Heart right ventricle (tissue), 16 donors: ENCODE data around the gene SLIT3. TPM values are rescaled to one million over a fixed set of nuclear protein-coding genes. Genes with fewer than 3 reads are reported as not detected.

Experiments used
- ATAC-seq, 8 donors: fragments of 200-7000 bp; cut with Tn5 transposase; one replicate each; pipeline ENCODE4 v1.9.1; 2020; ENCODE audit warnings: mild to moderate bottlenecking in 8 of 8, moderate library complexity in 8 of 8, moderate number of reproducible peaks in 1 of 8
- DNase-seq, 2 donors: peaks; one replicate each; pipeline ENCODE4 v3.0.0-alpha.2; 2020
- H3K27ac ChIP-seq, 10 donors: fragments of 200-600 bp; sonication (generic) in 2 of 10; one replicate each; pipeline versions ENCODE4 v1.5.0 to v1.8.0; 2020 to 2022; ENCODE audit warnings: mild to moderate bottlenecking in 3 of 10
- H3K27me3 ChIP-seq, 7 donors: fragments of 200-600 bp; one replicate each; pipeline ENCODE4 v1.8.0; 2021 to 2022; ENCODE audit warnings: mild to moderate bottlenecking in 2 of 7
- H3K36me3 ChIP-seq, 9 donors: fragments of 200-600 bp; sonication (generic) in 1 of 9; one replicate each; pipeline versions ENCODE4 v1.5.0 to v1.8.0; 2020 to 2022; ENCODE audit warnings: mild to moderate bottlenecking in 2 of 9
- H3K4me1 ChIP-seq, 9 donors: fragments of 200-600 bp; sonication (generic) in 1 of 9; one replicate each; pipeline versions ENCODE4 v1.5.0 to v1.8.0; 2020 to 2022; ENCODE audit warnings: mild to moderate bottlenecking in 4 of 9
- H3K4me3 ChIP-seq, 10 donors: fragments of 200-600 bp; sonication (generic) in 2 of 10; one replicate each; pipeline versions ENCODE4 v1.5.0 to v1.8.0; 2020 to 2022; ENCODE audit warnings: mild to moderate bottlenecking in 7 of 10, moderate library complexity in 2 of 10
- H3K9me3 ChIP-seq, 11 donors: fragments of 200-600 bp in 10 of 11; sonication (generic) in 2 of 11; one replicate each; pipeline versions ENCODE4 v1.5.0 to v1.8.0; 2013 to 2022; ENCODE audit warnings: mild to moderate bottlenecking in 2 of 11, control low read depth in 1 of 11, moderate library complexity in 1 of 11
- WGBS, 2 donors: extraction: QIAGEN DNeasy Blood & Tissue Kit; methylation state at CpG; one replicate each; pipeline ENCODE4 v1.1.7; 2013; ENCODE audit warnings: inconsistent platforms in 1 of 2; 5-methylcytosine and 5-hydroxymethylcytosine counted together
- intact Hi-C, 10 donors: fragments of 100-400 bp; cut with DNase I; formaldehyde crosslinking; loops; one replicate each; pipeline versions ENCODE4 v1.11.1 to v1.14.2; 2022
- polyA plus RNA-seq, 2 donors: library from polyadenylated mRNA; stranded (reverse); fragments of 200-250 nt; gene quantifications; one replicate each; pipeline ENCODE4 v1.2.3, GENCODE V29; 2013
- total RNA-seq, 10 donors: library from RNA; stranded (reverse); fragmentation: NEBNext Ultra II Directional in 3 of 10; extraction: Animal tissue kit (Norgen Biotek cat#: 25700) in 3 of 10; gene quantifications; one replicate each; pipeline versions ENCODE4 v1.2.1 to v1.2.4, GENCODE V29; 2021 to 2023
- TF ChIP-seq, protein P1 (sequence below), 9 donors: fragments of 200-600 bp; sonication (generic) in 2 of 9; IDR thresholded peaks; one replicate each; pipeline versions ENCODE4 v1.5.0 to v1.8.0; 2021 to 2022; ENCODE audit warnings: antibody characterized with exemption in 9 of 9, mild to moderate bottlenecking in 5 of 9, moderate library complexity in 1 of 9
- donor health status: Arrhythmogenic right ventricular cardiomyopathy.
- donor health status: ischemic (EF 13 %, LVEDD 7.1; RV severe dilation, severe dysfunction).
- donor health status: healthy with polysubstance abuse.
- donor health status: DM: no; HTN: yes; CAD: no.
- donor health status: DM: no; HTN: no; CAD: no.
- donor health status: ischemic (EF 25% LVEDD 6.9; RV normal size, moderate dysfunction).
- donor health status: ischemic (EF 25% LVEDD 5.7; RV mildly dilated, moderate dysfunction).
- donor health status: healthy.
- donor health status: DM: yes; HTN: yes; CAD: no.
- donor health status: Ischemic cardiomyopathy.
- donor health status: ischemic (EF 35%, LVEDD 5.7; RV mildly dilated, moderate dysfunction).
- donor health status: nonischemic (EF 11% LVEDD 7.7; RV severe dilation, severe dysfunction).
- donor health status: DM: yes; HTN: yes; CAD: no.
- donor health status: PGD.
- donor health status: ischemic (EF 29% LVEDD 5.4; RV normal size, mild dysfunction).
- donor health status: nonischemic (EF 23%, LVEDD 6.1; RV moderate dilation, normal function).

Gene SLIT3
- total and polyA plus RNA-seq, 12 donors: 2.0 to 29.2 (median 12.1) TPM

GRCh38 chr5:169039592-169039991 lies 261.3 kb downstream of the SLIT3 start:
- no peak for ATAC-seq
- Histone ChIP-seq H3K9me3 (peaks cover 0 to 12% (median 0%) of the 10 kb centered on the region in 11 donors), H3K27me3 (no peaks in the 10 kb centered on the region), H3K4me3 (no peak overlapping the region), H3K36me3 (no peaks in the 10 kb centered on the region), H3K27ac (no peak overlapping the region), H3K4me1 (no peaks in the 10 kb centered on the region)
- WGBS, 2 donors: 71 to 76% methylated on average over 6 of the region's 6 CpGs
- intact Hi-C loops: no loop called here
- TF ChIP-seq, protein P1, sequence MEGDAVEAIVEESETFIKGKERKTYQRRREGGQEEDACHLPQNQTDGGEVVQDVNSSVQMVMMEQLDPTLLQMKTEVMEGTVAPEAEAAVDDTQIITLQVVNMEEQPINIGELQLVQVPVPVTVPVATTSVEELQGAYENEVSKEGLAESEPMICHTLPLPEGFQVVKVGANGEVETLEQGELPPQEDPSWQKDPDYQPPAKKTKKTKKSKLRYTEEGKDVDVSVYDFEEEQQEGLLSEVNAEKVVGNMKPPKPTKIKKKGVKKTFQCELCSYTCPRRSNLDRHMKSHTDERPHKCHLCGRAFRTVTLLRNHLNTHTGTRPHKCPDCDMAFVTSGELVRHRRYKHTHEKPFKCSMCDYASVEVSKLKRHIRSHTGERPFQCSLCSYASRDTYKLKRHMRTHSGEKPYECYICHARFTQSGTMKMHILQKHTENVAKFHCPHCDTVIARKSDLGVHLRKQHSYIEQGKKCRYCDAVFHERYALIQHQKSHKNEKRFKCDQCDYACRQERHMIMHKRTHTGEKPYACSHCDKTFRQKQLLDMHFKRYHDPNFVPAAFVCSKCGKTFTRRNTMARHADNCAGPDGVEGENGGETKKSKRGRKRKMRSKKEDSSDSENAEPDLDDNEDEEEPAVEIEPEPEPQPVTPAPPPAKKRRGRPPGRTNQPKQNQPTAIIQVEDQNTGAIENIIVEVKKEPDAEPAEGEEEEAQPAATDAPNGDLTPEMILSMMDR (IDR thresholded peaks at IDR 0.05): no peak
- no peak for DNase-seq

- TF ChIP-seq, protein P1 (IDR thresholded peaks at IDR 0.05): no peak
- DNase-seq: no peak
- 82 to 83% methylated on average over 16 of the region's 16 CpGs for WGBS, 2 donors
These were observed 263.5 kb downstream of the SLIT3 start for GRCh38 chr5:169037466-169037865.

DNA sequence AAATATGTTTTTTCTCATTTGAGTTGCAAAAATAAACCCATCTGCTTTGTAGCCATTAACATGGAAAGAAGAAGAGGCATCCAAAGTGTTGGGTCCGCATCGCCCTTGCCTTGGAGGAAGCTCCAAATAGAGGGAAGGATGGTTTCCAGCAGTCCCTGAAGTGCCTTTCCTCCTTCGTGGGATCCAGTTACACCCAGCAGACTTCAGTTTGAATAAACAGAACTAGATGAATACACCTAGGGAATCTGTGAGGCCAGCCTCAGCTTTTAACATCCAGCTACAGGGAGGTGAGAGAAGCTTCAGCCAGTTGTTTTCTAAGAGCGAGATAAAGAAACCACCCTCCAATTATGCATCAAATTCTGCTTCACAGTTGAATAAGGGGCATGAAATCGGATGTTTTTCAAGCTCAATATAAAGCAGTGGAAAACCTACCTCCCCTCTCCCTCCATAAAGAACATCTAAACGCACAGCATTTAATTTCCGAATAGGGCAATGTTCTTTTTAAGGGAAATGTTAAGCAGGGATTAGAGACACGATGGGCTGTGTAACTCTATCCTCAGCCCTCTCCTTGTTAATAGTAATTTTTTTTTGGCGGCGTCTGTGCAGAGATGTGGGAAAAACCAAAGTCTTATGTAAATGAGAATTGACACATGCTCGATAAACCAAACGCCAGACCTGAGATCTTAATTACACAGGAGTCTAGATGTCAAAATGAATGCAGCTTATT lies 264.7 kb downstream of the SLIT3 start:
- intact Hi-C loops: no loop called here
- DNase-seq (no peak), ATAC-seq (no peak)
- 81 to 85% methylated on average over 12 of the region's 12 CpGs for WGBS, 2 donors
- H3K9me3 ChIP-seq: peaks cover 0 to 13% (median 0%) of the 10 kb centered on the region in 11 donors
- no peak overlapping the region for H3K27ac ChIP-seq
- no peaks in the 10 kb centered on the region for H3K36me3 ChIP-seq
- no peak overlapping the region for H3K4me3 ChIP-seq
- no peaks in the 10 kb centered on the region for H3K27me3 ChIP-seq
- H3K4me1 ChIP-seq: no peaks in the 10 kb centered on the region
- TF ChIP-seq, protein P1 (IDR thresholded peaks at IDR 0.05): no peak

More at GRCh38 chr5:169037466-169037865, 263.5 kb downstream of the SLIT3 start:
- H3K9me3 ChIP-seq: peaks cover 0 to 13% (median 0%) of the 10 kb centered on the region in 11 donors
- no peak overlapping the region for H3K27ac ChIP-seq
- H3K36me3 ChIP-seq: no peaks in the 10 kb centered on the region
- H3K4me3 ChIP-seq: no peak overlapping the region
- no peak for ATAC-seq
- H3K27me3 ChIP-seq: no peaks in the 10 kb centered on the region
- H3K4me1 ChIP-seq: no peaks in the 10 kb centered on the region
- intact Hi-C loops: no loop called here

DNA sequence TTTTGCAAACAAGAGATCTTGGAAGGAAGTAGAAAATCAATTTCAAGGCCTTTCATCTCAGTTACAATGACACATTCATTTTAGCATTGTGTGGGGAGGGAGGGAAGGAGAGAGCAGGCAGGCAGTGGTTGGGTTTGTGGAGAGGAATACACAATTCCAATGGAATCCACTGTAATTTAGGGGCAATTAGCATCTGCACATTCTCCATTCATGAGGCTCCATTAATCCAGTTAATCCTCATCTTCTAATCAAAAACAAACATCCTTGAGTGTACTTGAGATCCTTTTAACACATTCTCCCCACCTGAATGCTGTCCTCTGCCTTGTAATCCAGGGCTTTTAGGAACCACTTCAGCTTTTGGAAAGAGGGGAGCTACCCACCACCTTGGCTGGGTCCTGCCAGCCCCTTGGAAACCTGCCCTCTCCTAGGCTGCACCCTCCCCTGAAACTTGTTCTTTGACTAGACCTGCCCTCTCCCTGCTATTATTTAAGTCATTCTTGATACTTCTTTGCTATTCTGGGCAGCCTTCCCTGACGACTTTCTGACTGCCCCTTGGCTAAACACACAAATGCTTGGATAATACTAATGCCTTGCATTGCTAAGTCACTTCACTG lies 271.2 kb downstream of the SLIT3 start:
- Histone ChIP-seq H3K36me3 (no peaks in the 10 kb centered on the region), H3K4me3 (no peak overlapping the region), H3K27me3 (peaks cover 0 to 5% (median 0%) of the 10 kb centered on the region in 7 donors), H3K4me1 (no peaks in the 10 kb centered on the region), H3K27ac (no peak overlapping the region), H3K9me3 (peaks cover 0 to 13% (median 0%) of the 10 kb centered on the region in 11 donors)
- DNase-seq (no peak), ATAC-seq (no peak)
- TF ChIP-seq, protein P1 (IDR thresholded peaks at IDR 0.05): no peak
- WGBS, 2 donors: 29 to 49% methylated on average over 1 of the region's 1 CpG
- intact Hi-C loops: no loop called here
